Esophagus squamous epithelium (tissue), 4 donors: ENCODE results near the gene SLC8A2.

Experiments
- CTCF ChIP-seq, 6 experiments: fragments of 450-650 bp in 4 of 6; fragments of 200-600 bp in 2 of 6; sonication (generic) in 2 of 6; IDR thresholded peaks; one replicate each; pipeline ENCODE4 v1.5.1; 2016 to 2019; ENCODE audit warnings: antibody characterized with exemption in 6 of 6, mild to moderate bottlenecking in 4 of 6, moderate library complexity in 4 of 6
- POLR2A ChIP-seq, 4 donors: fragments of 450-650 bp; IDR thresholded peaks; one replicate each; pipeline ENCODE4 v1.6.1; 2017; ENCODE audit warnings: antibody characterized with exemption in 4 of 4, mild to moderate bottlenecking in 4 of 4, moderate library complexity in 3 of 4

- peak; percentile 71 to 93 (median 82) for TF ChIP-seq CTCF (IDR thresholded peaks at IDR 0.05)
- no peak for TF ChIP-seq POLR2A (IDR thresholded peaks at IDR 0.05)
These were observed 44.2 kb downstream of the SLC8A2 start for GRCh38 chr19:47427241-47428176.
